Activated CD4-positive, alpha-beta T cell treated with anti-CD3 and anti-CD28 coated beads, Interleukin-2, Interleukin-4, amounts not matched to agents 100 ng/mL and 50 ng/mL, durations not matched to agents 16 hours and 8 hours (primary cell): ENCODE measurements around the gene PAQR3.

ENCODE experiments used
- DNase-seq: peaks from one replicate; pipeline ENCODE4 v3.0.0-alpha.2; 2020; ENCODE audit warnings: low spot score

The PAQR3 gene

GRCh38 chr4:78862314-78862737 is 76.9 kb downstream of the PAQR3 start:
- DNase-seq, result no peak
